GM23338 (cell line): Measurements from ENCODE around the gene INPP4B. TPM values are rescaled to one million over a fixed set of nuclear protein-coding genes. Genes with fewer than 3 reads are reported as not detected.

Source experiments
- ATAC-seq: fragments of 200-7000 bp; cut with Tn5 transposase; 3 replicates; pipeline ENCODE4 v1.9.1; 2020
- DNase-seq: peaks from one replicate; pipeline ENCODE4 v3.0.0-alpha.2; 2015; ENCODE audit warnings: low spot score
- H2AFZ ChIP-seq: fragments of 200-600 bp; sonication (generic); 2 replicates; pipeline ENCODE4 v1.8.0; 2016; ENCODE audit warnings: antibody characterized with exemption, mild to moderate bottlenecking, moderate library complexity
- H3F3A ChIP-seq: fragments of 200-600 bp; sonication (generic); replicated peaks from 2 replicates; pipeline ENCODE4 v1.8.0; 2017; ENCODE audit warnings: antibody characterized with exemption, mixed run types, low read depth
- H3K27ac ChIP-seq: fragments of 200-600 bp; sonication (generic); 2 replicates; pipeline ENCODE4 v1.6.1; 2016; ENCODE audit warnings: low read depth
- H3K27me3 ChIP-seq: fragments of 200-600 bp; sonication (generic); 2 replicates; pipeline ENCODE4 v1.8.0; 2016; ENCODE audit warnings: mild to moderate bottlenecking, mixed run types, moderate library complexity; ENCODE audit not compliant: insufficient read depth
- H3K36me3 ChIP-seq: fragments of 200-600 bp; sonication (generic); 2 replicates; pipeline ENCODE4 v1.8.0; 2016; ENCODE audit warnings: mild to moderate bottlenecking; ENCODE audit not compliant: insufficient read depth
- H3K4me1 ChIP-seq: fragments of 200-600 bp; sonication (generic); 2 replicates; pipeline ENCODE4 v1.8.0; 2016; ENCODE audit warnings: mild to moderate bottlenecking, moderate library complexity; ENCODE audit not compliant: insufficient read depth
- H3K4me2 ChIP-seq: fragments of 200-600 bp; sonication (generic); 2 replicates; pipeline ENCODE4 v1.7.1; 2017; ENCODE audit warnings: mixed run types
- H3K4me3 ChIP-seq: fragments of 200-600 bp; sonication (generic); 2 replicates; pipeline ENCODE4 v1.6.1; 2016; ENCODE audit warnings: mixed run types
- H3K79me2 ChIP-seq: fragments of 200-600 bp; sonication (generic); replicated peaks from 2 replicates; pipeline ENCODE4 v1.8.0; 2017; ENCODE audit warnings: mild to moderate bottlenecking; ENCODE audit not compliant: insufficient read depth
- H3K9me2 ChIP-seq: fragments of 200-600 bp; sonication (generic); 2 replicates; pipeline ENCODE4 v1.8.0; 2017; ENCODE audit not compliant: insufficient read depth
- H4K20me1 ChIP-seq: fragments of 200-600 bp; sonication (generic); replicated peaks from 2 replicates; pipeline ENCODE4 v1.8.0; 2017; ENCODE audit warnings: mild to moderate bottlenecking; ENCODE audit not compliant: insufficient read depth
- H3K27ac Mint-ChIP-seq: 2 replicates; pipeline ENCODE4 v1.8.0; 2020; ENCODE audit warnings: inconsistent platforms, mild to moderate bottlenecking, moderate library complexity, mixed read lengths
- H3K27me3 Mint-ChIP-seq: 3 replicates; pipeline ENCODE4 v1.8.0; 2022; ENCODE audit warnings: low read depth, mild to moderate bottlenecking, moderate library complexity, mixed read lengths, inconsistent platforms; ENCODE audit not compliant: insufficient read depth, poor library complexity
- H3K36me3 Mint-ChIP-seq: 3 replicates; pipeline ENCODE4 v1.8.0; 2021; ENCODE audit warnings: low read depth, mild to moderate bottlenecking, inconsistent platforms, moderate library complexity, mixed read lengths
- H3K4me1 Mint-ChIP-seq: 3 replicates; pipeline ENCODE4 v1.8.0; 2020; ENCODE audit warnings: mild to moderate bottlenecking, inconsistent platforms, mixed read lengths
- H3K4me3 Mint-ChIP-seq: 3 replicates; pipeline ENCODE4 v1.8.0; 2021; ENCODE audit warnings: moderate library complexity, mild to moderate bottlenecking, inconsistent platforms, mixed read lengths
- H3K9me3 Mint-ChIP-seq: 3 replicates; pipeline ENCODE4 v1.8.0; 2020; ENCODE audit warnings: moderate library complexity, mild to moderate bottlenecking, inconsistent platforms, mixed read lengths
- CTCF ChIP-seq, 2 experiments: fragments of 200-600 bp in 1 of 2; sonication (generic) in 1 of 2; conservative IDR thresholded peaks; 2 replicates each; pipeline versions ENCODE4 v1.5.1 to v1.6.1; 2016 to 2017; ENCODE audit warnings: antibody characterized with exemption in 2 of 2, low read depth in 2 of 2, mild to moderate bottlenecking in 2 of 2, moderate library complexity in 1 of 2
- ETS1 ChIP-seq: IDR thresholded peaks from 2 replicates; pipeline ENCODE4 v1.6.1; 2016; ENCODE audit warnings: antibody characterized with exemption
- ZNF114 ChIP-seq: fragments of 250-450 bp; sonication (Bioruptor Pico); IDR thresholded peaks from 2 replicates; pipeline ENCODE4 v1.5.0; 2020; ENCODE audit warnings: mild to moderate bottlenecking, moderate library complexity
- polyA plus RNA-seq: library from polyadenylated mRNA; unstranded; fragments of >200 nt; fragmentation: Nextera tagmentation; extraction: Ambion mirVana; gene quantifications from 2 replicates; pipeline ENCODE4 v1.2.1, GENCODE V29; 2016
- total RNA-seq: library from RNA; depleted of rRNA; stranded (reverse); fragments of >200 nt; shearing (Covaris generic); gene quantifications from 2 replicates; pipeline ENCODE4 v1.2.3, GENCODE V29; 2014
- TF ChIP-seq, protein P1 (sequence below): fragments of 250-450 bp; sonication (Bioruptor Pico); IDR thresholded peaks from 2 replicates; pipeline ENCODE4 v1.5.0; 2020; ENCODE audit warnings: mild to moderate bottlenecking, moderate library complexity
- TF ChIP-seq, protein P2 (sequence below): IDR thresholded peaks from one replicate; pipeline ENCODE4 v1.6.1; 2018; ENCODE audit warnings: antibody characterized with exemption; ENCODE audit not compliant: unreplicated experiment

INPP4B gene
- total and polyA plus RNA-seq, 2 experiments from 2014 or later: 0.11 to 0.14 TPM

GRCh38 chr4:142126890-142127497 is 719.1 kb downstream of the INPP4B start:
- no peak overlapping the region for H3K4me2 ChIP-seq
- no peaks in the 10 kb centered on the region for H3K9me3 Mint-ChIP-seq
- H3K36me3 Mint-ChIP-seq: no peaks in the 10 kb centered on the region

DNA sequence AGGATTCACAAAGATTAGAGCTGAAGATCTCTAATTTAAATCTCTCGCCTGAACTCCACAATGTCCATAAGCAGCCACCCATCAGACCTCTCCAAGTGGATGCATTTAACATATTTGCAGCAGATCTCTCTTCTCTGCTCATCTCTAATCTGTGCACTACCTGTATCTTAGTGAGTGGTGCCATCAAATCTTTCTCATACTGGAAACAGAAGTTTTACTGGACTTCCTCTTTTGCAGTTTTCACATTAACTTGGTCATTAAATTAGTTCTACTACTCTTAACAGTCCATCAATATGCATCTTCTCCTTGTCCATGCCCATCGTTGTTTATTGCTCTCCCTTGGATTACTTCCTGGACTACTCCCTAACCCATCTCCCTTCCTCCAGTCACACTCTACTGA is 721.2 kb downstream of the INPP4B start:
- Histone ChIP-seq H3K79me2 (no peaks in the 10 kb centered on the region), H3K4me3 (no peak overlapping the region), H2AFZ (no peak overlapping the region), H3K4me1 (peaks cover 6% of the 10 kb centered on the region), H3K36me3 (no peaks in the 10 kb centered on the region), H3K27ac (no peak overlapping the region), H3F3A (no peaks in the 10 kb centered on the region), H3K27me3 (no peaks in the 10 kb centered on the region), H4K20me1 (no peaks in the 10 kb centered on the region), H3K4me2 (no peak overlapping the region), H3K9me2 (no peaks in the 10 kb centered on the region)
- ATAC-seq: no peak
- Mint-ChIP-seq H3K9me3 (no peaks in the 10 kb centered on the region; the same call in 2 of the 3 replicates), H3K27ac (no peak overlapping the region), H3K4me1 (peaks cover 4% of the 10 kb centered on the region; the same call in 2 of the 3 replicates), H3K4me3 (no peak overlapping the region), H3K36me3 (no peaks in the 10 kb centered on the region), H3K27me3 (peaks cover 2% of the 10 kb centered on the region)
- no peak for DNase-seq
- TF ChIP-seq, protein P1, sequence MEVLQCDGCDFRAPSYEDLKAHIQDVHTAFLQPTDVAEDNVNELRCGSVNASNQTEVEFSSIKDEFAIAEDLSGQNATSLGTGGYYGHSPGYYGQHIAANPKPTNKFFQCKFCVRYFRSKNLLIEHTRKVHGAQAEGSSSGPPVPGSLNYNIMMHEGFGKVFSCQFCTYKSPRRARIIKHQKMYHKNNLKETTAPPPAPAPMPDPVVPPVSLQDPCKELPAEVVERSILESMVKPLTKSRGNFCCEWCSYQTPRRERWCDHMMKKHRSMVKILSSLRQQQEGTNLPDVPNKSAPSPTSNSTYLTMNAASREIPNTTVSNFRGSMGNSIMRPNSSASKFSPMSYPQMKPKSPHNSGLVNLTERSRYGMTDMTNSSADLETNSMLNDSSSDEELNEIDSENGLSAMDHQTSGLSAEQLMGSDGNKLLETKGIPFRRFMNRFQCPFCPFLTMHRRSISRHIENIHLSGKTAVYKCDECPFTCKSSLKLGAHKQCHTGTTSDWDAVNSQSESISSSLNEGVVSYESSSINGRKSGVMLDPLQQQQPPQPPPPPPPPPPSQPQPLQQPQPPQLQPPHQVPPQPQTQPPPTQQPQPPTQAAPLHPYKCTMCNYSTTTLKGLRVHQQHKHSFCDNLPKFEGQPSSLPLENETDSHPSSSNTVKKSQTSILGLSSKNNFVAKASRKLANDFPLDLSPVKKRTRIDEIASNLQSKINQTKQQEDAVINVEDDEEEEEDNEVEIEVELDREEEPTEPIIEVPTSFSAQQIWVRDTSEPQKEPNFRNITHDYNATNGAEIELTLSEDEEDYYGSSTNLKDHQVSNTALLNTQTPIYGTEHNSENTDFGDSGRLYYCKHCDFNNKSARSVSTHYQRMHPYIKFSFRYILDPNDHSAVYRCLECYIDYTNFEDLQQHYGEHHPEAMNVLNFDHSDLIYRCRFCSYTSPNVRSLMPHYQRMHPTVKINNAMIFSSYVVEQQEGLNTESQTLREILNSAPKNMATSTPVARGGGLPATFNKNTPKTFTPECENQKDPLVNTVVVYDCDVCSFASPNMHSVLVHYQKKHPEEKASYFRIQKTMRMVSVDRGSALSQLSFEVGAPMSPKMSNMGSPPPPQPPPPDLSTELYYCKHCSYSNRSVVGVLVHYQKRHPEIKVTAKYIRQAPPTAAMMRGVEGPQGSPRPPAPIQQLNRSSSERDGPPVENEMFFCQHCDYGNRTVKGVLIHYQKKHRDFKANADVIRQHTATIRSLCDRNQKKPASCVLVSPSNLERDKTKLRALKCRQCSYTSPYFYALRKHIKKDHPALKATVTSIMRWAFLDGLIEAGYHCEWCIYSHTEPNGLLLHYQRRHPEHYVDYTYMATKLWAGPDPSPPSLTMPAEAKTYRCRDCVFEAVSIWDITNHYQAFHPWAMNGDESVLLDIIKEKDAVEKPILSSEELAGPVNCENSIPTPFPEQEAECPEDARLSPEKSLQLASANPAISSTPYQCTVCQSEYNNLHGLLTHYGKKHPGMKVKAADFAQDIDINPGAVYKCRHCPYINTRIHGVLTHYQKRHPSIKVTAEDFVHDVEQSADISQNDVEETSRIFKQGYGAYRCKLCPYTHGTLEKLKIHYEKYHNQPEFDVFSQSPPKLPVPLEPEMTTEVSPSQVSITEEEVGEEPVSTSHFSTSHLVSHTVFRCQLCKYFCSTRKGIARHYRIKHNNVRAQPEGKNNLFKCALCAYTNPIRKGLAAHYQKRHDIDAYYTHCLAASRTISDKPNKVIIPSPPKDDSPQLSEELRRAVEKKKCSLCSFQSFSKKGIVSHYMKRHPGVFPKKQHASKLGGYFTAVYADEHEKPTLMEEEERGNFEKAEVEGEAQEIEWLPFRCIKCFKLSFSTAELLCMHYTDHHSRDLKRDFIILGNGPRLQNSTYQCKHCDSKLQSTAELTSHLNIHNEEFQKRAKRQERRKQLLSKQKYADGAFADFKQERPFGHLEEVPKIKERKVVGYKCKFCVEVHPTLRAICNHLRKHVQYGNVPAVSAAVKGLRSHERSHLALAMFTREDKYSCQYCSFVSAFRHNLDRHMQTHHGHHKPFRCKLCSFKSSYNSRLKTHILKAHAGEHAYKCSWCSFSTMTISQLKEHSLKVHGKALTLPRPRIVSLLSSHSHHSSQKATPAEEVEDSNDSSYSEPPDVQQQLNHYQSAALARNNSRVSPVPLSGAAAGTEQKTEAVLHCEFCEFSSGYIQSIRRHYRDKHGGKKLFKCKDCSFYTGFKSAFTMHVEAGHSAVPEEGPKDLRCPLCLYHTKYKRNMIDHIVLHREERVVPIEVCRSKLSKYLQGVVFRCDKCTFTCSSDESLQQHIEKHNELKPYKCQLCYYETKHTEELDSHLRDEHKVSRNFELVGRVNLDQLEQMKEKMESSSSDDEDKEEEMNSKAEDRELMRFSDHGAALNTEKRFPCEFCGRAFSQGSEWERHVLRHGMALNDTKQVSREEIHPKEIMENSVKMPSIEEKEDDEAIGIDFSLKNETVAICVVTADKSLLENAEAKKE (CRISPR knock-in tag): no peak
- no peak for TF ChIP-seq ETS1
- TF ChIP-seq, protein P2, sequence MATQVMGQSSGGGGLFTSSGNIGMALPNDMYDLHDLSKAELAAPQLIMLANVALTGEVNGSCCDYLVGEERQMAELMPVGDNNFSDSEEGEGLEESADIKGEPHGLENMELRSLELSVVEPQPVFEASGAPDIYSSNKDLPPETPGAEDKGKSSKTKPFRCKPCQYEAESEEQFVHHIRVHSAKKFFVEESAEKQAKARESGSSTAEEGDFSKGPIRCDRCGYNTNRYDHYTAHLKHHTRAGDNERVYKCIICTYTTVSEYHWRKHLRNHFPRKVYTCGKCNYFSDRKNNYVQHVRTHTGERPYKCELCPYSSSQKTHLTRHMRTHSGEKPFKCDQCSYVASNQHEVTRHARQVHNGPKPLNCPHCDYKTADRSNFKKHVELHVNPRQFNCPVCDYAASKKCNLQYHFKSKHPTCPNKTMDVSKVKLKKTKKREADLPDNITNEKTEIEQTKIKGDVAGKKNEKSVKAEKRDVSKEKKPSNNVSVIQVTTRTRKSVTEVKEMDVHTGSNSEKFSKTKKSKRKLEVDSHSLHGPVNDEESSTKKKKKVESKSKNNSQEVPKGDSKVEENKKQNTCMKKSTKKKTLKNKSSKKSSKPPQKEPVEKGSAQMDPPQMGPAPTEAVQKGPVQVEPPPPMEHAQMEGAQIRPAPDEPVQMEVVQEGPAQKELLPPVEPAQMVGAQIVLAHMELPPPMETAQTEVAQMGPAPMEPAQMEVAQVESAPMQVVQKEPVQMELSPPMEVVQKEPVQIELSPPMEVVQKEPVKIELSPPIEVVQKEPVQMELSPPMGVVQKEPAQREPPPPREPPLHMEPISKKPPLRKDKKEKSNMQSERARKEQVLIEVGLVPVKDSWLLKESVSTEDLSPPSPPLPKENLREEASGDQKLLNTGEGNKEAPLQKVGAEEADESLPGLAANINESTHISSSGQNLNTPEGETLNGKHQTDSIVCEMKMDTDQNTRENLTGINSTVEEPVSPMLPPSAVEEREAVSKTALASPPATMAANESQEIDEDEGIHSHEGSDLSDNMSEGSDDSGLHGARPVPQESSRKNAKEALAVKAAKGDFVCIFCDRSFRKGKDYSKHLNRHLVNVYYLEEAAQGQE: no peak

More at GRCh38 chr4:142126890-142127497, 719.1 kb downstream of the INPP4B start:
- DNase-seq: peak; percentile 80
- Histone ChIP-seq H2AFZ (no peak overlapping the region), H3K79me2 (no peaks in the 10 kb centered on the region), H3F3A (no peaks in the 10 kb centered on the region), H3K27me3 (no peaks in the 10 kb centered on the region), H3K9me2 (no peaks in the 10 kb centered on the region), H3K27ac (no peak overlapping the region), H3K4me1 (peaks cover 5% of the 10 kb centered on the region), H3K36me3 (no peaks in the 10 kb centered on the region), H4K20me1 (no peaks in the 10 kb centered on the region), H3K4me3 (no peak overlapping the region)
- peaks cover 5% of the 10 kb centered on the region for H3K27me3 Mint-ChIP-seq
- peaks cover 4% of the 10 kb centered on the region; the same call in 2 of the 3 replicates for H3K4me1 Mint-ChIP-seq
- H3K4me3 Mint-ChIP-seq: no peak overlapping the region
- no peak overlapping the region for H3K27ac Mint-ChIP-seq
- peak; percentile 53 for ATAC-seq
- TF ChIP-seq CTCF (conservative IDR thresholded peaks at IDR 0.05; ENCODE audit: low read depth in 2 of 2) (peak; percentile 88 to 92), ZNF114 (CRISPR knock-in tag) (no peak)
